Stimulated activated CD4-positive, alpha-beta T cell treated with anti-CD3 and anti-CD28 coated beads, TNF-alpha, amount 100 ng/mL, for 24 hours (primary cell): ENCODE measurements around the gene FRMD4A.
A peak's percentile ranks its signal among the peaks of the same experiment; 100 is the strongest.

Experiments
- DNase-seq, 3 experiments: peaks; one replicate each; pipeline ENCODE4 v3.0.0-alpha.2; 2020; ENCODE audit warnings: low read depth in 3 of 3

The FRMD4A gene

GRCh38 chr10:14017467-14017866, 313.3 kb downstream of the FRMD4A start:
- no peak for DNase-seq

- no peak for DNase-seq
Observed at GRCh38 chr10:14016931-14017333, 313.8 kb downstream of the FRMD4A start.

- no peak for DNase-seq
Observed at GRCh38 chr10:14016011-14016536, 314.6 kb downstream of the FRMD4A start.

- DNase-seq = no peak
Observed at GRCh38 chr10:14014423-14014822, 316.3 kb downstream of the FRMD4A start.

GRCh38 chr10:14010769-14011574, 319.8 kb downstream of the FRMD4A start:
- DNase-seq = no peak

- DNase-seq = no peak
Observed at GRCh38 chr10:14010101-14010558, 320.6 kb downstream of the FRMD4A start.

GRCh38 chr10:14009371-14010100, 321.2 kb downstream of the FRMD4A start:
- DNase-seq = peak; percentile 64 to 70 (median 69)

- DNase-seq = no peak
Observed at GRCh38 chr10:14008740-14009080, 322.0 kb downstream of the FRMD4A start.

- no peak for DNase-seq
Observed at GRCh38 chr10:14004536-14004935, 326.2 kb downstream of the FRMD4A start.

GRCh38 chr10:14003517-14004184, 327.1 kb downstream of the FRMD4A start:
- no peak for DNase-seq

- DNase-seq = no peak
Observed at GRCh38 chr10:14001298-14002040, 329.3 kb downstream of the FRMD4A start.

GRCh38 chr10:13998163-13998835, 332.4 kb downstream of the FRMD4A start:
- DNase-seq = no peak

GRCh38 chr10:13997650-13998049, 333.1 kb downstream of the FRMD4A start:
- DNase-seq = no peak

- no peak for DNase-seq
Observed at GRCh38 chr10:13994932-13995331, 335.8 kb downstream of the FRMD4A start.

GRCh38 chr10:13993673-13994089, 337.0 kb downstream of the FRMD4A start:
- DNase-seq = no peak

GRCh38 chr10:13993169-13993568, 337.6 kb downstream of the FRMD4A start:
- DNase-seq = no peak

GRCh38 chr10:13991353-13991752, 339.4 kb downstream of the FRMD4A start:
- no peak for DNase-seq

- DNase-seq = no peak
Observed at GRCh38 chr10:13990946-13991345, 339.8 kb downstream of the FRMD4A start.

GRCh38 chr10:13990392-13990805, 340.3 kb downstream of the FRMD4A start:
- no peak for DNase-seq

- DNase-seq = no peak
Observed at GRCh38 chr10:13989616-13990015, 341.1 kb downstream of the FRMD4A start.

GRCh38 chr10:13987446-13987845, 343.3 kb downstream of the FRMD4A start:
- DNase-seq = no peak
